GM23338 (cell line): ENCODE measurements around the gene RNF43.

Experiments
- CREB1 ChIP-seq: fragments of 250-450 bp; sonication (Bioruptor Pico); IDR thresholded peaks from 2 replicates; pipeline ENCODE4 v1.5.0; 2020; ENCODE audit warnings: low read depth, mild to moderate bottlenecking, moderate library complexity
- CTCF ChIP-seq, 2 experiments: fragments of 200-600 bp in 1 of 2; sonication (generic) in 1 of 2; conservative IDR thresholded peaks; 2 replicates each; pipeline versions ENCODE4 v1.5.1 to v1.6.1; 2016 to 2017; ENCODE audit warnings: antibody characterized with exemption in 2 of 2, low read depth in 2 of 2, mild to moderate bottlenecking in 2 of 2, moderate library complexity in 1 of 2
- EZH2 ChIP-seq: fragments of 200-600 bp; sonication (generic); IDR thresholded peaks from one replicate; pipeline ENCODE4 v1.8.0; 2017; ENCODE audit warnings: antibody characterized with exemption, mild to moderate bottlenecking, low read depth; ENCODE audit not compliant: unreplicated experiment
- EZH2phosphoT487 ChIP-seq: fragments of 200-600 bp; sonication (generic); IDR thresholded peaks from one replicate; pipeline ENCODE4 v1.8.1; 2018; ENCODE audit warnings: antibody characterized with exemption; ENCODE audit not compliant: unreplicated experiment
- JUNB ChIP-seq: IDR thresholded peaks from one replicate; pipeline ENCODE4 v1.6.1; 2016; ENCODE audit warnings: antibody characterized with exemption; ENCODE audit not compliant: unreplicated experiment
- NANOG ChIP-seq: IDR thresholded peaks from 2 replicates; pipeline ENCODE4 v1.6.1; 2016; ENCODE audit warnings: antibody characterized with exemption, borderline replicate concordance
- POLR2AphosphoS5 ChIP-seq: IDR thresholded peaks from 2 replicates; pipeline ENCODE4 v1.6.1; 2016; ENCODE audit warnings: antibody characterized with exemption, low read depth
- REST ChIP-seq: IDR thresholded peaks from one replicate; pipeline ENCODE4 v1.6.1; 2018; ENCODE audit warnings: antibody characterized with exemption; ENCODE audit not compliant: unreplicated experiment
- ZNF331 ChIP-seq: fragments of 250-450 bp; sonication (Bioruptor Pico); IDR thresholded peaks from 2 replicates; pipeline ENCODE4 v1.5.0; 2020; ENCODE audit warnings: low read depth, mild to moderate bottlenecking, moderate library complexity

GRCh38 chr17:58401287-58401686, 16.0 kb downstream of the RNF43 start:
- TF ChIP-seq CTCF (conservative IDR thresholded peaks at IDR 0.05; ENCODE audit: low read depth in 2 of 2), result no peak
- no peak for TF ChIP-seq POLR2AphosphoS5
- TF ChIP-seq CREB1 (CRISPR knock-in tag), result no peak
- no peak for TF ChIP-seq NANOG
- TF ChIP-seq EZH2phosphoT487, result no peak
- TF ChIP-seq EZH2, result no peak
- TF ChIP-seq ZNF331 (CRISPR knock-in tag), result no peak
- TF ChIP-seq REST, result no peak
- no peak for TF ChIP-seq JUNB
